ENCODE data around the gene FAM174B. TPM values are rescaled to one million over a fixed set of nuclear protein-coding genes. Genes with fewer than 3 reads are reported as not detected.

The FAM174B gene
- total and polyA plus RNA-seq, 11 donors: 6.8 to 22.2 (median 12.1) TPM

- 96 to 97% (median 96%) methylated on average over 4 of the region's 4 CpGs for WGBS, 4 donors
These were observed 19.9 kb upstream of the FAM174B start for GRCh38 chr15:92675485-92675884.

GRCh38 chr15:92674347-92674746, 18.8 kb upstream of the FAM174B start:
- ATAC-seq: no peak
- 71 to 96% (median 93%) methylated on average over 6 of the region's 6 CpGs for WGBS, 4 donors

More at GRCh38 chr15:92675485-92675884, 19.9 kb upstream of the FAM174B start:
- Histone ChIP-seq H3K27me3 (no peaks in the 10 kb centered on the region), H3K36me3 (no peaks in the 10 kb centered on the region), H3K27ac (no peak overlapping the region), H3K9me3 (no peaks in the 10 kb centered on the region), H3K4me3 (no peak overlapping the region), H3K4me1 (peaks cover 0 to 7% (median 0%) of the 10 kb centered on the region in 12 donors)
- ATAC-seq (no peak), DNase-seq (no peak)
- intact Hi-C loops (cut with DNase I): no loop called here
- TF ChIP-seq CTCF (IDR thresholded peaks at IDR 0.05): no peak
- TF ChIP-seq POLR2A (IDR thresholded peaks at IDR 0.05): no peak

GRCh38 chr15:92672102-92672501, 16.5 kb upstream of the FAM174B start:
- intact Hi-C loops (cut with DNase I): no loop called here
- TF ChIP-seq CTCF (IDR thresholded peaks at IDR 0.05): no peak
- no peak for TF ChIP-seq POLR2A (IDR thresholded peaks at IDR 0.05)
- no peak overlapping the region for H3K27ac ChIP-seq
- H3K4me1 ChIP-seq: peaks cover 0 to 12% (median 5%) of the 10 kb centered on the region in 12 donors
- H3K27me3 ChIP-seq: no peaks in the 10 kb centered on the region
- WGBS, 4 donors: 51 to 66% (median 57%) methylated on average over 6 of the region's 6 CpGs
- H3K4me3 ChIP-seq: no peak overlapping the region
- no peaks in the 10 kb centered on the region for H3K36me3 ChIP-seq
- ATAC-seq: no peak
- no peaks in the 10 kb centered on the region for H3K9me3 ChIP-seq
- DNase-seq: no peak

More at GRCh38 chr15:92674347-92674746, 18.8 kb upstream of the FAM174B start:
- Histone ChIP-seq H3K27ac (no peak overlapping the region), H3K4me1 (peaks cover 0 to 7% (median 0%) of the 10 kb centered on the region in 12 donors), H3K36me3 (no peaks in the 10 kb centered on the region), H3K9me3 (no peaks in the 10 kb centered on the region), H3K4me3 (no peak overlapping the region), H3K27me3 (no peaks in the 10 kb centered on the region)
- TF ChIP-seq CTCF (IDR thresholded peaks at IDR 0.05) (no peak), POLR2A (IDR thresholded peaks at IDR 0.05) (no peak)
- intact Hi-C loops (cut with DNase I): no loop called here
- DNase-seq: no peak

GRCh38 chr15:92671406-92671805, 15.8 kb upstream of the FAM174B start:
- Histone ChIP-seq H3K27ac (no peak overlapping the region), H3K36me3 (no peaks in the 10 kb centered on the region), H3K4me1 (peaks cover 0 to 19% (median 12%) of the 10 kb centered on the region in 12 donors), H3K27me3 (no peaks in the 10 kb centered on the region), H3K4me3 (no peak overlapping the region), H3K9me3 (no peaks in the 10 kb centered on the region)
- 93 to 95% (median 93%) methylated on average over 3 of the region's 3 CpGs for WGBS, 4 donors
- intact Hi-C loops (cut with DNase I): no loop called here
- DNase-seq (no peak), ATAC-seq (no peak)
- TF ChIP-seq CTCF (IDR thresholded peaks at IDR 0.05) (no peak), POLR2A (IDR thresholded peaks at IDR 0.05) (no peak)

All from heart left ventricle (tissue), 16 donors.